GM12801 (cell line): ENCODE results near the gene ELAVL4.

ENCODE experiments used
- TF ChIP-seq, protein P1 (sequence below): IDR thresholded peaks from one replicate; pipeline ENCODE4 v1.5.1; 2011; ENCODE audit warnings: control low read depth; ENCODE audit not compliant: insufficient read length; ENCODE audit errors: extremely low read depth

Gene ELAVL4

DNA sequence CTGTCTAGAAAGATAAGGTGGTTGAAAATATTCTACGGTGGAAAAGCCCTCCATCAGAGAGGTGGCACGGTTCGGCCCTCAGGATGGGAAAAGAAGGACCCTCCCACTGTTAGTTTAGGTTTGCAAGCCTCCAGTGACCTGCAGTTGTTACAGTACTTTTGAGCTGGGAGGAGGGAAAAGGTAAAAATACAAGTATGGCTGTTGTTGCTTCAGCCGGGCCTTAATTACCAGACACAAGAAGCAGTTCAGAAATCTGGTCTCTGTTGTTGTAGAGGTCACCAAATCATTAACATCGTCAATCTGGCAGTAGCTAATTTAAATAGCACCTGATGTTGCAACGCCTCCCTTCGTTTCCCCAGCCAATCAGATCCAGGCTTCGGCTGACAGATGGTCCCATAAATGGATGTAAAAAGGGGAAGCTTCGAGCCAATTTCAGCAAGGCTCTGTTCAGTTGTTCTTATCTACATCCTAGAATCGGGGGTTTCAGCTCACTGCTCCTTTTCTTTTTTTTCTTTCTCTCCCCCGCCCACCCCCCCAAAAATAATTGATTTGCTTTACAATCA lies at the start of gene ELAVL4:
TSS of gene ELAVL4 (plus strand) at position 424 of the 563 bp plus-strand sequence. CDS start 270 bp downstream, outside the sequence.
- TF ChIP-seq, protein P1, sequence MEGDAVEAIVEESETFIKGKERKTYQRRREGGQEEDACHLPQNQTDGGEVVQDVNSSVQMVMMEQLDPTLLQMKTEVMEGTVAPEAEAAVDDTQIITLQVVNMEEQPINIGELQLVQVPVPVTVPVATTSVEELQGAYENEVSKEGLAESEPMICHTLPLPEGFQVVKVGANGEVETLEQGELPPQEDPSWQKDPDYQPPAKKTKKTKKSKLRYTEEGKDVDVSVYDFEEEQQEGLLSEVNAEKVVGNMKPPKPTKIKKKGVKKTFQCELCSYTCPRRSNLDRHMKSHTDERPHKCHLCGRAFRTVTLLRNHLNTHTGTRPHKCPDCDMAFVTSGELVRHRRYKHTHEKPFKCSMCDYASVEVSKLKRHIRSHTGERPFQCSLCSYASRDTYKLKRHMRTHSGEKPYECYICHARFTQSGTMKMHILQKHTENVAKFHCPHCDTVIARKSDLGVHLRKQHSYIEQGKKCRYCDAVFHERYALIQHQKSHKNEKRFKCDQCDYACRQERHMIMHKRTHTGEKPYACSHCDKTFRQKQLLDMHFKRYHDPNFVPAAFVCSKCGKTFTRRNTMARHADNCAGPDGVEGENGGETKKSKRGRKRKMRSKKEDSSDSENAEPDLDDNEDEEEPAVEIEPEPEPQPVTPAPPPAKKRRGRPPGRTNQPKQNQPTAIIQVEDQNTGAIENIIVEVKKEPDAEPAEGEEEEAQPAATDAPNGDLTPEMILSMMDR, result no peak

DNA sequence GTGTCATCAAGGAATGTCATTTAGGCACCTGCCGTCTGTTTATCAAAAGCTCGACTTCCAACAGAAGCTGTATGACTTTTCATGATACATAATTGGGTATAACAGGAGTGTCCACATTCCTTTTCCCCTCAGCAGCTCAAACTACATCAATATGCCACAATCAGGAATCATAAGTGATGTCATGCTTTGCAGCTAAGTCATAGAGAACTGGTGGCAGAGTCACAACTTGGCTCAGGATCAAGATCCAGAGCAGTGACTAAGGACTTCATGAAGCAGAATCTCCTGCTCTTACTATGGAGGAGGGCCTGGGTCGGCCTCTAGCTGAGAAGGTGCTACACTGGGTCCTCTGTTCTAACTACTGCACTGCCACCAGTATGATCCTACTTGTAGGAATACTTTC lies 48.4 kb upstream of the ELAVL4 start:
- TF ChIP-seq, protein P1, result no peak

DNA sequence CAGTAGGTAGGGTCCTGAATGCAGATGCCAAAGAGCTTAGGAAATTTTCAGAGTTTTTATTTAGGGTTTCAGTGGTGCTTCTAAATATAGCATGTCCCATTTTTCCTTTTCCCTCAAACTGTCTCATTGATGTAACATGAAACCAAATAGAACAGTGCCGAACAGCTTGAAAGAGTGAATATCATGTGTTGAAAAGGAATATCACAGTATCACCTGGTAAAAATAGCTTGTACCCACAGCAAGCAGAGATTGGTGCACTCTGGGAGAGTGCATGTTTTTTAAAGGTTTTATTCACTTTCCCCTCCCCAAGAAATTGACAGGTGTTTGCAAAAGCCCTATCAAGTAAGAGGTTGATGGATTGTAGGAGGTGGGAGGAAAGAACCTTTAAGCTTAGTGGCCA lies 41.9 kb upstream of the ELAVL4 start:
- TF ChIP-seq, protein P1, result no peak

DNA sequence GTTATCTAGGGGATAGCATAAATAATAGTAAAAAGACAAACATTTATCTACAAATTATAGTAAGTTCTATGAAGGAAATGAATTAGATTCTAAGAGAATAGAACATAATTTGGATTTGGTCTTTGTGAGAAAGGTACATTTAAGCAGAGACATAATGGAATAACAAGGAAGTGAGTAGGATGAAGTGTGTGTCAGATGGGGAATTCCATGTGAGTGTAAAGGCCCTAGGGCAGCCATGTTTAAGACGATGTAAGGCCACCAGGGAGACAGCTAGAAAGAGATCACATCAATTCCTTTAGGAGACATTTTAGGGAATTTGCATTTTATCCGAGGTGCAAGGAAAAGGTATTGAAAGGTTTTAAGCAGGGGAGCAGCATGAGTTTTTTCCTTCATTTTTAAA lies 33.8 kb upstream of the ELAVL4 start:
- TF ChIP-seq, protein P1, result no peak

DNA sequence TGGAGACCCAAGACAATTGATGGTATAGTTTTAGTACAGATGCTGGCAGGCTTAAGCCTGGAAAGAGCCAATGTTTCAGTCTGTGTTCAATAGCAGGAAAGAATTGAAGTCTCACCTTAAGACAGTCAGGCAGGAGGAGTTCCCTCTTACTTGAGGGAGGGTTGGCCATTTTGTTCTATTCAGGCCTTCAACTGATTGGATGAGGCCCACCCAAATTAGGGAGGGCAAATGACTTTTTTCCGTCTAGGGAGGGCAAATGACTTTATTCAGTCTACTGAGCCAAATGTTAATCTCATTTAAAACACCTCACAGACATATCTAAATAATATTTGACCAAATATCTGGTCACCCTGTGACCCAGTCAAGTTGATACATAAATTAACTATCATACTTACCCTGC lies 31.4 kb upstream of the ELAVL4 start:
- TF ChIP-seq, protein P1, result no peak

DNA sequence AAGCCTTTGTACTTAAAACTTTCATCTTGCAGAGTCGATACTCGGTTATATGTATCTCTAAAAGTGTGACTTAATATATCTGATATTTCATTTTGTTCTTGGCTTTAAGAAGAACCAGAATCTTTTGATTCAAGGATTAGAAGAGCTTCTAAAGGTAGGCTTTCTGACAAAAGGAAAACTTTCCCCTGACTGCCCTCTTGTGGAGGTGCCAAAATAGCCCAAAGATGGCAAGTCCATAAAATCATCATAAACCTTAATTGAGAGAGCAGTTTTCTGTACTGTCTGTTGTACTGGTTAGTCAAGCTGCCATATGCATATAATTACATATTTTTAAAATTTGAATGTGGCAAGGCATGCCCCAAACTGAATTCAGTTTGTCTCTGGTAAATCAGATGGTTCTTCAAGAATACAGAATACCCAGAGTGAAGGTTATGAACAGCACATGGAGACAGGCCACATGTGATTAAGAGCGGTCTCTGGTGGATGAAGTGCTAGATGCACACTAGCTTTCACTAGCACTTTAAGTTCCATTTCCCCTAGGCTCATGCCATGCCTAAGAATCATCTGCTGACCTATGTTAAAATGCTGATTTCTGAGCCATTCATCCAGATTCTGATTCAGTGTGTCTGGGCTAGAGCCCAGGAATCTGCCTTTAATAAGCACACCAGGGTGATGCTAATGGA lies 27.7 kb upstream of the ELAVL4 start:
- TF ChIP-seq, protein P1, result no peak

DNA sequence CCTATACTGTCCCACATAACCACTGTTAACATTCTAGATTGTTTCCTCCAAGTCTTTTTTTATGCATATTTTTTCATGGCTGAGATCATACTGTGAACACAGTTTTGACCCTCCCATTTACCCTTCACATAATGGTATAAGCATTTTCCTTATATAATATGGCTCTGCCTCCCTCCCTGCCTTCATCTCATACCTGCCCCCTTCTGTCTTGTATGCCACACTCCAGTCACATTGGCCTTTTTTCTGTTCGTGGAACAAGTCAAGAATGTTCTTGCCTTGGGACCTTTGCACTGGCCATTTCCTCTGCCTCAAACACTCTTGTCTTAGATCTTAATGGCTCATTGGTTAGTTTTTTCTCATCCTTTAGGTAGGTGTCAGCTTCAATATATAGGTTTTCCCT lies 24.3 kb upstream of the ELAVL4 start:
- TF ChIP-seq, protein P1, result no peak
